Effector CD8-positive, alpha-beta T cell (primary cell): Measurements from ENCODE around the gene SDHA.
A peak's percentile ranks its signal among the peaks of the same experiment; 100 is the strongest.
"Not testable (repeated sequence)": the region's sequence is repeated elsewhere in the genome, so short reads cannot be mapped to it uniquely, and the experiment has no call there.

Source experiments
- DNase-seq: peaks from one replicate; lab custom pipeline; 2025; lab: John Stamatoyannopoulos, UW

SDHA gene

DNA sequence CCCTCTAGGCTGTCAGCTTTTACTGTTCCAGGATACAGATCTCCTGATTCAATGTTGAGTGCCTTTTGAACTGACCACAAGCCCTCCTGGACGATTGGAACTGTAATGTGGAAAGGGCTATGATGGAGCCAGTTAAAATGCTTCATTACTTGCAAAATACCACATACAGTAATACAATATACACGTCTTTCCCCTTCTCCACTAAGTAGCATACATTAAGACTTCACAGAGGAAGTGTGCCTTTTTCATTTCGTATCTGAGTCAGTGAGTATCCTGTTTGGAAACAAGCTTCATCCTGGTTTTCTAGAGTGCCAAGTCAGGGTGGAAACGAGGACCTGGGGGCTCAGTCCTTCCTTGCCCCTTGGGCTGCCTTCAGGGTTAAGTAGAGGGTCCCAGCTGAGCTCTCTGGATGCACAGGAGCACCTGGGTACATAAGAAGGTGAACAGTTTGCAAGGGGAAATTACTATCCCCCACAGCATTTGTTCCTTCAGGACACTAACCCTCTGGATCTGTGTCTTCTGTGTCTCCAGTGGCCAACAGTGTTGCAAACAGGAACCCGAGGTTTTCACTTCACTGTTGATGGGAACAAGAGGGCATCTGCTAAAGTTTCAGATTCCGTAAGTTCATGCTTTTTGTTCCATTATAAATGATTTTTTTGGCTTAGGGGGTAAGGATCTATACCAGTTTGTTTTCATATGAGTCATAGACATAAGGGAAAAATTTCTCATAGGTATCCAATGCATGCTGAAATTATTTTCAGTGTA is 5.0 kb downstream of the SDHA start:
- DNase-seq = not testable (repeated sequence)

- no peak for DNase-seq
Measured at GRCh38 chr5:223791-224190, 5.7 kb downstream of the SDHA start.

DNA sequence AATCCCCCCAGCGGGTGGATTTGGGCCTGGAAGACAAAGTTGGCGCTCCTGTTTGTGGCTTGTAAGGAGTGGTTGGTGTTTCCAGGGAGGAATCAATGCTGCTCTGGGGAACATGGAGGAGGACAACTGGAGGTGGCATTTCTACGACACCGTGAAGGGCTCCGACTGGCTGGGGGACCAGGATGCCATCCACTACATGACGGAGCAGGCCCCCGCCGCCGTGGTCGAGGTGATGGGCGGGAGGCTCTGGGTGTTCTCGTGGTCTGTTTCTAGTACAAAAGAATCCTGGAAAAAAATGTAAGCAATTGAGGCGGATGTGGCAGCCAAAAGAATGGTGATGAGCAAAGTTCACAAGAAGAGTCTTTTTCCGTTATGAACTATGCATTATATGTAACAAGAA is 7.2 kb downstream of the SDHA start:
- DNase-seq = no peak

- not testable (repeated sequence) for DNase-seq
Measured at GRCh38 chr5:227375-227774, 9.3 kb downstream of the SDHA start.

GRCh38 chr5:228886-229285 is 10.8 kb downstream of the SDHA start:
- no peak for DNase-seq

- DNase-seq = no peak
Measured at GRCh38 chr5:230711-231110, 12.6 kb downstream of the SDHA start.

DNA sequence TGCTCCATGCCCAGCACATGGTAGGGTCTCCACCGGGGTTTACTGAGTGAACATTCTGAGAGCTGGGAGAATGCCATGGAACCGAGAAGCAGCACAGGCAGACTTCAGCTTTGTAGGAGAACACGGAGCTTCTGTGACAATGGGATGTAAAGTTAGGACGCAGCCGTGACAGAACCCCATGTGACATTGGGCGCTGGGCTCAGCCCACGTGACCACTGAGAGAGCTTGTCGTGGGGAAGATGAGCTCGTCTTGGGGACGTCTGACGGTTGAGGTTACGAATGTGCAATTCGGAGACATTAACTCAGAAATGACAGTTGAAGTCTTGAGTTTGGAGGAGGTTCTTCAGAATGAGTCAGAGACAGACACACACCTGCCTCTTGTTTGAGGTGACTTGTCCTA is 13.5 kb downstream of the SDHA start:
- DNase-seq = no peak

DNA sequence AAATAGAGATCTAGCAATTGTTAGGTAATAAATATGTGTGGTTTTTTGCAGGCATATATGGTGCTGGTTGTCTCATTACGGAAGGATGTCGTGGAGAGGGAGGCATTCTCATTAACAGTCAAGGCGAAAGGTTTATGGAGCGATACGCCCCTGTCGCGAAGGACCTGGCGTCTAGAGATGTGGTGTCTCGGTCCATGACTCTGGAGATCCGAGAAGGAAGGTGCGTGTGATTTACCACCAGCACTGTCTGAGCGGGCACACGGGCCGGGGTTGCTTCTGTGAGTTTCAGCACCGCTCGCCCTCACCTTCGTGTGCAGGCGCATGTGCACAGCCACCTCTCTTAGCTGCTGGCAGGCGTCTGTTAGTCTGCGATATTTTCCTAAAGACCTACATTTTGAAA is 15.3 kb downstream of the SDHA start:
- DNase-seq = not testable (repeated sequence)

DNA sequence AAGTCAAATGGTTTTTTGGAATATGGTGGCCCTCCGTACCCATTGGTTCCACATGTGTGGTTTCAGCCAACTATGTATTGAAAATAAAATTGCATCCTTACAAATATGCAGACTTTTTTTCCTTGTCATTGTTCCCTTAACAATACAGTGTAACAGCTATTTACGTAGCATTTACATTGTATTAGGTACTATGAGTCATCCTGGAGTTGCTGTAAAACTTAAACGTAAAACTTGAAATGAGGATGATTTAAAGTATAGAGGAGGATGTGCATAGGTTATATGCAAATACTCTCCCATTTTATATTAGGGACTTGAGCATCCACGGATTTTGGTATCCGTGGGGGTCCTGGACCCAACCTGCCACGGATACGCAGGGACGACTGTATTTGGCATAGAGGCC is 16.3 kb downstream of the SDHA start:
- no peak for DNase-seq

- DNase-seq = not testable (repeated sequence)
Measured at GRCh38 chr5:235527-235926, 17.4 kb downstream of the SDHA start.

- not testable (repeated sequence) for DNase-seq
Measured at GRCh38 chr5:237931-238330, 19.8 kb downstream of the SDHA start.

DNA sequence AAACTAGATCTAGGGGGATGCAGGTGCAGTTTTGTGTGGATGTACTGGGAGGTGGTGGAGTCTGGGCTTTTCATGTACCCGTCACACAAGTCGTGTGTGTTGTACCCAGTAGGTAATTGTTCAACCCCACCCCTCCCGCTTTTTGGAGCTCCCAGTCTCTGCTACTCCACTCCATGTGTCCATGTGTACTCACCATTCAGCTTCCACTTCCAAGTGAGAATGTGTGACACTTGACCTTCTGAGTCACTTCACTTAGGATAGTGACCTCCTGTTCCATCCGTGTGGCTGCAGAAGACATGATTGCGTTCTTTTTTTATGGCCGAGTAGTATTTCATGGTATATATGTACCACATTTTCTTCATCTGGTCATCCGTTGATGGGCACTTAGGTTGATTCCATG is 22.4 kb downstream of the SDHA start:
- DNase-seq = not testable (repeated sequence)

DNA sequence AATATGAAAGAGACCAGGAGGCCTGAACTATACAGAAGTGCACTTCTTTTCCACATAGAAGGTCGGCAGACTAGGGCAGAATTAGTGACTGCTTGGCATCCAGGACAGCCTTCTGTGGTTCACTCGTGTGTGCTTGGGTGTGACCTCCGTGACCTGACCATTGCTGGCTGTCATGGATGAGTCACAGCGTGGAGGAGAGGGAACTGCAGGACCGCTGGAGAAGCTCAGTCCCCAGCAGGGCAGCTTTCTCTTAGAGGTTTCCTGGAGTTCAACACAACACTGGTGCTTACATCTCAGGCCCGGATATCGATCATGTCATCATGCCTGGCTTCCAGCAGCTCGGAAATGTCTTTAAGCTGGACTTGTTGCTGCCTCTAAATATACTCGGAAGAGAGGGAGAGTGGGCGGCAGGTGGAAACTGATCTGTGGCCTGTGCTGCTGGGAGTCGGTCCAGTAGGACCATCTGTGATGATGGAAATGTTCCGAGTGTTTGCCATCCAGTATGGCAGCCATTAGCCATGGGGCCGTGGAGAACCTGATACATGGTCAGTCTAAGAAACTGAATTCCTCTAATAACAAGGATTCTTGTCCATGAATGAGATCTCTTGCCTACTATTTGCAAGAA is 23.0 kb downstream of the SDHA start:
- not testable (repeated sequence) for DNase-seq

- DNase-seq = peak; percentile 10
Measured at GRCh38 chr5:243683-244367, 25.7 kb downstream of the SDHA start.

- DNase-seq = not testable (repeated sequence)
Measured at GRCh38 chr5:245717-246116, 27.6 kb downstream of the SDHA start.

GRCh38 chr5:250396-250795 is 32.3 kb downstream of the SDHA start:
- not testable (repeated sequence) for DNase-seq

DNA sequence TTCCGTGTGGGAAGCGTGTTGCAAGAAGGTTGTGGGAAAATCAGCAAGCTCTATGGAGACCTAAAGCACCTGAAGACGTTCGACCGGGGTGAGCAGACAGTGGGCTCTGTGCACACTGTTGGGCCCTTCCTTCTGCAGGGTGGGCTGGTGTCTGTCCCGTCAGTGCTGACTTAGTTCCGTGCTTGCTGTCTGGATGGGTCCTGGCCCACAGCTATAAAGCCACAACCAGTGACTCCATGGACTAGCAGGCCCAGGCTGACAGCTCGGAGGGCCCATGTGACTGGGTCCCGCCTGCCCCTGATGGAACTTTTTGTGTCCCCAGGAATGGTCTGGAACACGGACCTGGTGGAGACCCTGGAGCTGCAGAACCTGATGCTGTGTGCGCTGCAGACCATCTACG is 32.9 kb downstream of the SDHA start:
- not testable (repeated sequence) for DNase-seq

- DNase-seq = not testable (repeated sequence)
Measured at GRCh38 chr5:251538-251937, 33.4 kb downstream of the SDHA start.

DNA sequence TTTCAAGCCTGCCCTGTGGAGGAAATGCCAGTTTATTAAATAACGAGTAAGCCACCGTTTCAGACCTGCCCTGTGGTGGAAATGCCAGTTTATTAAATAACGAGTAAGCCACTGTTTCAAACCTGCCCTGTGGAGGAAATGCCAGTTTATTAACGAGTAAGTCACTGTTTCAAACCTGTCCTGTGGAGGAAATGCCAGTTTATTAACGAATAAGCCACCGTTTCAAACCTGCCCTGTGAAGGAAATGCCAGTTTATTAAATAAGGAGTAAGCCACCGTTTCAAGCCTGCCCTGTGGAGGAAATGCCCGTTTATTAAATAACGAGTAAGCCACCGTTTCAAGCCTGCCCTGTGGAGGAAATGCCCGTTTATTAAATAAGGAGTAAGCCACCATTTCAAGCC is 33.9 kb downstream of the SDHA start:
- DNase-seq = not testable (repeated sequence)

DNA sequence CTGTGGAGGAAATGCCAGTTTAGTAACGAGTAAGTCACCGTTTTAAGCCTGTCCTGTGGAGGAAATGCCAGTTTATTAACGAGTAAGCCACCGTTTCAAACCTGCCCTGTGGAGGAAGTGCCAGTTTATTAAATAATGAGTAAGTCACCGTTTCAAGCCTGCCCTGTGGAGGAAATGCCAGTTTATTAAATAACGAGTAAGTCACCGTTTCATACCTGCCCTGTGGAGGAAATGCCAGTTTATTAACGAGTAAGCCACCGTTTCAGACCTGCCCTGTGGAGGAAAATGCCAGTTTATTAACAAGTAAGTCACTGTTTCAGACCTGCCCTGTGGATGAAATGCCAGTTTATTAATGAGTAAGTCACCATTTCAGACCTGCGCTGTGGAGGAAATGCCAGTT is 34.4 kb downstream of the SDHA start:
- DNase-seq = no peak

DNA sequence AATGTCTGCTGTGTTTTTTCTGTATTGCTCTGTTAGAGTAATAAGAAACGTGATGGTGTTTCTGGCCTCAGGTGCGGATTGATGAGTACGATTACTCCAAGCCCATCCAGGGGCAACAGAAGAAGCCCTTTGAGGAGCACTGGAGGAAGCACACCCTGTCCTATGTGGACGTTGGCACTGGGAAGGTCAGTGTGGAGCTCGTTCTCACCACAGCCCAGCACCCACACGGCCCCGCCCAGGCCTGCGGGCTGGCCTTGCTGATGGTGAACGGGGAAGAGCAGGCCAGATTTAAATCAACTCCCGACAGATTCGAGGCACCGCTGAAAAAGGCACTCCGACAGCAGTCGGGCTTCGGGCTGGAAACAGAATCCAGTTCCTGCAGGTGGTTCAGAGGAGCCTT is 36.2 kb downstream of the SDHA start:
- DNase-seq = not testable (repeated sequence)

GRCh38 chr5:255116-255515 is 37.0 kb downstream of the SDHA start:
- DNase-seq = not testable (repeated sequence)

- not testable (repeated sequence) for DNase-seq
Measured at GRCh38 chr5:256347-256746, 38.2 kb downstream of the SDHA start.
